Stomach (tissue), 4 donors: ENCODE results near the gene NGDN.

ENCODE experiments used
- CTCF ChIP-seq, 7 experiments: fragments of 450-650 bp in 4 of 7; fragments of 200-600 bp in 3 of 7; sonication (generic) in 3 of 7; IDR thresholded peaks; one replicate each; pipeline ENCODE4 v1.5.1; 2016 to 2019; ENCODE audit warnings: antibody characterized with exemption in 7 of 7, control low read depth in 2 of 7, mild to moderate bottlenecking in 1 of 7
- EP300 ChIP-seq: sonication (generic); formaldehyde crosslinking; IDR thresholded peaks from one replicate; pipeline ENCODE4 v1.6.1; 2017; ENCODE audit warnings: antibody characterized with exemption
- POLR2A ChIP-seq, 4 donors: fragments of 450-650 bp; IDR thresholded peaks; one replicate each; pipeline ENCODE4 v1.6.1; 2016; ENCODE audit warnings: antibody characterized with exemption in 4 of 4, control low read depth in 2 of 4, mild to moderate bottlenecking in 1 of 4, moderate library complexity in 1 of 4
- POLR2AphosphoS5 ChIP-seq, 3 donors: sonication (generic); formaldehyde crosslinking; IDR thresholded peaks; one replicate each; pipeline ENCODE4 v1.6.1; 2016; ENCODE audit warnings: antibody characterized with exemption in 3 of 3

GRCh38 chr14:23431486-23431885 is 38.0 kb upstream of the NGDN start:
- TF ChIP-seq CTCF (IDR thresholded peaks at IDR 0.05) (no peak), POLR2A (IDR thresholded peaks at IDR 0.05) (no peak), POLR2AphosphoS5 (IDR thresholded peaks at IDR 0.05) (no peak), EP300 (no peak)
